Uterus (tissue), 2 donors: ENCODE results near the gene USP17L15.
"Not testable (repeated sequence)": the region's sequence is repeated elsewhere in the genome, so short reads cannot be mapped to it uniquely, and the experiment has no call there.

ENCODE experiments used
- CTCF ChIP-seq, 4 experiments: fragments of 200-600 bp in 2 of 4; fragments of 450-650 bp in 2 of 4; sonication (generic) in 2 of 4; IDR thresholded peaks; one replicate each; pipeline ENCODE4 v1.5.1; 2016 to 2019; ENCODE audit warnings: antibody characterized with exemption in 4 of 4, mild to moderate bottlenecking in 2 of 4, moderate library complexity in 1 of 4
- POLR2A ChIP-seq, 2 donors: fragments of 450-650 bp; IDR thresholded peaks; one replicate each; pipeline ENCODE4 v1.6.1; 2016; ENCODE audit warnings: antibody characterized with exemption in 2 of 2, mild to moderate bottlenecking in 1 of 2, moderate library complexity in 1 of 2

DNA sequence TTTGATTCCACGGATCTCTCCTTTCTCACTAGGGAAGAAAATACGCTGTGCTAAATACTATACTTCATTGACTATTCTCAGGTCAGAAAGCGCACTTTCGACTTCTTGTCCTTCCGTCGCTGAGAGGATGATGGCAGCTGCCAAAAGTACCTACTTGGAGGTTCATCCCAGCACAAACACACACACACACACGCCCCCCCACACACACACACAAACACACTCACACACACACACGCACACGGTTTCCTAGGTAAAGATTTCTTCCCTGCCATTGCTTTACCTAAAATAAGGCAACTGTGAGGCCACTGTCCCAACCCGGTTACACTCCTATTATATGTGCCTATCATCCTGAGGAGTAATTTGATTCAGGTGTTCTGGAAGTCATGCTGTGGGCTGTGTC lies 37.5 kb downstream of the USP17L15 start:
- not testable (repeated sequence) for TF ChIP-seq CTCF, POLR2A (IDR thresholded peaks at IDR 0.05)
